Astrocyte (in vitro differentiated cells and primary cell): ENCODE data around the gene KCNN2. TPM values are rescaled to one million over a fixed set of nuclear protein-coding genes. Genes with fewer than 3 reads are reported as not detected.
"Not testable (repeated sequence)": the region's sequence is repeated elsewhere in the genome, so short reads cannot be mapped to it uniquely, and the experiment has no call there.

ENCODE experiments used
- DNase-seq: peaks from one replicate; pipeline ENCODE4 v3.0.0-alpha.2; 2010; ENCODE audit warnings: low read depth
- FAIRE-seq: peaks from 2 replicates; lab custom pipeline; 2011; peaks lifted over from hg19 to GRCh38; lab: Jason Lieb, UNC
- H2AFZ ChIP-seq: 2 replicates; pipeline ENCODE4 v1.6.0; 2012; ENCODE audit warnings: low read depth, low read length, inconsistent platforms
- H3K27ac ChIP-seq: 2 replicates; pipeline ENCODE4 v1.5.1; 2011; ENCODE audit warnings: low read depth, low read length, inconsistent platforms
- H3K27me3 ChIP-seq: 2 replicates; pipeline ENCODE4 v1.6.0; 2011; ENCODE audit warnings: low read length, inconsistent platforms; ENCODE audit not compliant: insufficient read depth
- H3K36me3 ChIP-seq: 2 replicates; pipeline ENCODE4 v1.5.1; 2011; ENCODE audit warnings: low read length, inconsistent platforms; ENCODE audit not compliant: insufficient read depth
- H3K4me1 ChIP-seq: 2 replicates; pipeline ENCODE4 v1.5.1; 2011; ENCODE audit warnings: low read length, inconsistent platforms; ENCODE audit not compliant: insufficient read depth
- H3K4me2 ChIP-seq: 2 replicates; pipeline ENCODE4 v1.6.0; 2012; ENCODE audit warnings: low read length, inconsistent platforms
- H3K4me3 ChIP-seq: 2 replicates; pipeline ENCODE4 v1.5.1; 2011; ENCODE audit warnings: low read depth, mild to moderate bottlenecking, low read length, inconsistent platforms; ENCODE audit not compliant: insufficient read depth
- H3K79me2 ChIP-seq: 2 replicates; pipeline ENCODE4 v1.6.0; 2012; ENCODE audit warnings: mild to moderate bottlenecking, low read length, inconsistent platforms; ENCODE audit not compliant: insufficient read depth
- H3K9ac ChIP-seq: 2 replicates; pipeline ENCODE4 v1.6.0; 2012; ENCODE audit warnings: mild to moderate bottlenecking, low read length, inconsistent platforms
- H3K9me3 ChIP-seq: 2 replicates; pipeline ENCODE4 v1.5.1; 2012; ENCODE audit warnings: low read depth, mild to moderate bottlenecking, low read length, inconsistent platforms; ENCODE audit not compliant: insufficient read depth
- H4K20me1 ChIP-seq: 2 replicates; pipeline ENCODE4 v1.6.0; 2012; ENCODE audit warnings: low read length, inconsistent platforms; ENCODE audit not compliant: insufficient read depth
- H3K27ac Mint-ChIP-seq: one replicate; pipeline ENCODE4 v1.8.0; 2021; ENCODE audit warnings: mild to moderate bottlenecking, mixed read lengths; ENCODE audit not compliant: unreplicated experiment
- H3K27me3 Mint-ChIP-seq: one replicate; pipeline ENCODE4 v1.8.0; 2021; ENCODE audit warnings: low read depth, mixed read lengths; ENCODE audit not compliant: unreplicated experiment
- H3K36me3 Mint-ChIP-seq: one replicate; pipeline ENCODE4 v1.8.0; 2021; ENCODE audit warnings: low read depth, mixed read lengths; ENCODE audit not compliant: unreplicated experiment
- H3K4me1 Mint-ChIP-seq: one replicate; pipeline ENCODE4 v1.8.0; 2021; ENCODE audit warnings: low read depth, mixed read lengths; ENCODE audit not compliant: unreplicated experiment
- H3K4me3 Mint-ChIP-seq: one replicate; pipeline ENCODE4 v1.8.0; 2021; ENCODE audit warnings: mild to moderate bottlenecking, moderate library complexity, mixed read lengths; ENCODE audit not compliant: unreplicated experiment
- H3K9me3 Mint-ChIP-seq: one replicate; pipeline ENCODE4 v1.8.0; 2021; ENCODE audit warnings: mild to moderate bottlenecking, mixed read lengths; ENCODE audit not compliant: unreplicated experiment
- EZH2 ChIP-seq: IDR thresholded peaks from 2 replicates; pipeline ENCODE4 v1.6.1; 2012; ENCODE audit warnings: mild to moderate bottlenecking, low read length, inconsistent platforms; ENCODE audit not compliant: insufficient read depth
- total RNA-seq: library from RNA; stranded (reverse); gene quantifications from 2 replicates; pipeline ENCODE4 v1.2.1, GENCODE V29; 2021
- TF ChIP-seq, protein P1 (sequence below): IDR thresholded peaks from 2 replicates; pipeline ENCODE4 v1.5.1; 2011; ENCODE audit warnings: low read depth, mild to moderate bottlenecking, inconsistent platforms, low read length, moderate library complexity; ENCODE audit not compliant: insufficient read depth

Gene KCNN2
- total RNA-seq, 1 donor from 2014 or later, result 0.32 TPM

DNA sequence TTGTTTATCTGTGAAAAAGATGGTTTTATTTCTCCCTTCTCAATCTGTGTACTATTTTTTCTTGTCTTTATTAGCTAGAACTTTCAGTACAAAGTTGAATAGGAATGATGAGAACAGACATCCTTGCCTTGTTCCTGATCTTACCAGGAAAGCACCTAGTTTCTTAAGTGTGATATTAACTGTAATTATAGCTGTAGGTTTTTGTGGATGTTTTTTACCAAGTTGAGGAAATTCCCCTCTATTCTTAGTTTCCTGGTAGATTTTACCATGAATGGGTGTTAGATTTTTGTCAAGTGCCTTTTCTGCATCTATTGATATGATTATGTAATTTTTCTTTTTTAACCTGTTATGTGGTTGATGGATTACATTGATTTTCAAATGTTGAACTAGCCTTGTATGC lies 68.7 kb downstream of the KCNN2 start:
- Mint-ChIP-seq H3K4me3 (no peak overlapping the region), H3K27me3 (no peaks in the 10 kb centered on the region), H3K36me3 (no peaks in the 10 kb centered on the region), H3K4me1 (peaks cover 5% of the 10 kb centered on the region), H3K27ac (no peak overlapping the region), H3K9me3 (peaks cover 1% of the 10 kb centered on the region)
- no peak for DNase-seq
- H3K4me2 ChIP-seq, result no peak overlapping the region
- H3K27me3 ChIP-seq, result no peaks in the 10 kb centered on the region
- H3K4me3 ChIP-seq, result no peak overlapping the region
- no peaks in the 10 kb centered on the region for H3K4me1 ChIP-seq
- no peaks in the 10 kb centered on the region for H4K20me1 ChIP-seq
- TF ChIP-seq, protein P1, sequence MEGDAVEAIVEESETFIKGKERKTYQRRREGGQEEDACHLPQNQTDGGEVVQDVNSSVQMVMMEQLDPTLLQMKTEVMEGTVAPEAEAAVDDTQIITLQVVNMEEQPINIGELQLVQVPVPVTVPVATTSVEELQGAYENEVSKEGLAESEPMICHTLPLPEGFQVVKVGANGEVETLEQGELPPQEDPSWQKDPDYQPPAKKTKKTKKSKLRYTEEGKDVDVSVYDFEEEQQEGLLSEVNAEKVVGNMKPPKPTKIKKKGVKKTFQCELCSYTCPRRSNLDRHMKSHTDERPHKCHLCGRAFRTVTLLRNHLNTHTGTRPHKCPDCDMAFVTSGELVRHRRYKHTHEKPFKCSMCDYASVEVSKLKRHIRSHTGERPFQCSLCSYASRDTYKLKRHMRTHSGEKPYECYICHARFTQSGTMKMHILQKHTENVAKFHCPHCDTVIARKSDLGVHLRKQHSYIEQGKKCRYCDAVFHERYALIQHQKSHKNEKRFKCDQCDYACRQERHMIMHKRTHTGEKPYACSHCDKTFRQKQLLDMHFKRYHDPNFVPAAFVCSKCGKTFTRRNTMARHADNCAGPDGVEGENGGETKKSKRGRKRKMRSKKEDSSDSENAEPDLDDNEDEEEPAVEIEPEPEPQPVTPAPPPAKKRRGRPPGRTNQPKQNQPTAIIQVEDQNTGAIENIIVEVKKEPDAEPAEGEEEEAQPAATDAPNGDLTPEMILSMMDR, result no peak
- TF ChIP-seq EZH2, result no peak
- FAIRE-seq, result no peak
- H3K9me3 ChIP-seq, result no peaks in the 10 kb centered on the region
- H3K27ac ChIP-seq, result no peak overlapping the region
- H3K79me2 ChIP-seq, result no peaks in the 10 kb centered on the region
- no peak overlapping the region for H2AFZ ChIP-seq
- no peaks in the 10 kb centered on the region for H3K36me3 ChIP-seq
- H3K9ac ChIP-seq, result no peak overlapping the region

DNA sequence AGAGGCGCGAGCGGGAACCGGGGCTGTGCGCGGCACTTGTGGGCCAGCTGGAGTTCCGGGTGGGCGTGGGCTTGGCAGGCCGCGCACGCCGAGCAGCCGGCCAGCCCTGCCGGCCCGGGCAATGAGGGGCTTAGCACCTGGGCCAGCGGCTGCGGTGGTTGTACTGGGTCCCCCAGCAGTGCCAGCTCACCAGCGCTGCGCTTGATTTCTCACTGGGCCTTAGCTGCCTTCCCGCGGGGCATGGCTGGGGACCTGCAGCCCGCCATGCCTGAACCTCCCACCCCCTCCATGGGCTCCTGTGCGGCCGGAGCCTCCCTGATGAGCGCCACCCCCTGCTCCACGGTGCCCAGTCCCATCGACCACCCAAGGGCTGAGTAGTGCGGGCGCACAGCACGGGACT lies 70.8 kb downstream of the KCNN2 start:
- H3K4me1 ChIP-seq, H3K9me3 ChIP-seq, H3K4me1 Mint-ChIP-seq, H3K79me2 ChIP-seq, H2AFZ ChIP-seq, H3K27ac Mint-ChIP-seq, H4K20me1 ChIP-seq, H3K27me3 Mint-ChIP-seq, FAIRE-seq, H3K27ac ChIP-seq, H3K4me2 ChIP-seq, H3K9ac ChIP-seq, H3K36me3 ChIP-seq, H3K27me3 ChIP-seq, H3K9me3 Mint-ChIP-seq, H3K36me3 Mint-ChIP-seq, H3K4me3 ChIP-seq, H3K4me3 Mint-ChIP-seq, DNase-seq: not testable (repeated sequence)

DNA sequence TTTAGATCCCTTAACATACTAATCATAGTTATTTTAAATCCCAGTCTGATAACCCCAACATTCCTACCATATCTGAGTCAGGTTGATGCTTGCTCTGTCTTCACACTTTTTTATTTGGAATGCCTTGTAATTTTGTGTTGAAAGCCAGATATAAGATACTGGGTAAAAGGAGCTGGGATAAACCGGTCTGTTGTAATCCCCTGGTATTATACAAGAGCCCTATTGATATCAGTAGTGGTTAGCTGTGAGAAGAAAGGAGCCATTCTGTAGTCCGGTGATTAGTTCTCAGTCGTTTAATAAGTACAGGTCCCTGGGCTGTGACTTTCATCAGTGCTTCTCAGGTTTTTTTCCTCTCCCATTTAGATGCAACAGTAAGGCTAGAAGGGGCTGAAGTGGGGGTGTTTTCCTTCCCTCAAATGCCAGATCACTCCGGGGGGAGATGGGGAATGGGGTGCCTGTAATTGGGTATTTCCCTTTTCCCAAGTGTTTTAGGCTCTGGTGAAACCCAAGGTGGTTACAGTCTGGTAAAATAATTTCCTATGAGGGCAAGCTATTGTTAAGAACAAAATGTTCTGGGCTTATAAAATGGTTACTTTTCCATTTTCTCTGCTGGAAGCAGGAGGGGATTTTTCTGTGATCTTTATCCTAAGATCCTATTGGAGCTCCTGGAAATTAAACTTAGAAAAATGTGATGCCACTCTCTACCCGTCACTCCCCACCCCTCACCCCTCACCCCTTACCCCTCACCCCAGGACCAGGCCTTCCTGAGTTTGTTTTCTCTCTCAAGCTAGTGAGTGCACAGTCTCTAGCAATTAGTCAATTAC lies 72.7 kb downstream of the KCNN2 start:
- Mint-ChIP-seq H3K4me3 (no peak overlapping the region), H3K9me3 (peaks cover 1% of the 10 kb centered on the region), H3K36me3 (no peaks in the 10 kb centered on the region), H3K27me3 (no peaks in the 10 kb centered on the region), H3K27ac (no peak overlapping the region), H3K4me1 (peaks cover 10% of the 10 kb centered on the region)
- Histone ChIP-seq H3K79me2 (no peaks in the 10 kb centered on the region), H3K4me1 (no peaks in the 10 kb centered on the region), H3K36me3 (no peaks in the 10 kb centered on the region), H2AFZ (no peak overlapping the region), H3K27ac (no peak overlapping the region), H3K4me3 (no peak overlapping the region), H3K9me3 (no peaks in the 10 kb centered on the region), H3K9ac (no peak overlapping the region), H3K4me2 (no peak overlapping the region), H3K27me3 (no peaks in the 10 kb centered on the region), H4K20me1 (no peaks in the 10 kb centered on the region)
- TF ChIP-seq EZH2, result no peak
- TF ChIP-seq, protein P1, result no peak
- DNase-seq (no peak), FAIRE-seq (no peak)
